ENCODE results near the gene IDH3B.

The IDH3B gene

GRCh38 chr20:2656471-2657117 lies 7.4 kb downstream of the IDH3B start:
- Histone ChIP-seq H3K27ac (no peak overlapping the region), H3K9ac (peak overlapping the region in 10 of 11 experiments; percentile 4 to 97 (median 70); a peak in 10 of 22 replicates), H3K4me1 (peaks cover 26 to 73% (median 56%) of the 10 kb centered on the region in 10 experiments), H3K27me3 (no peaks in the 10 kb centered on the region), H3K4me2 (peak overlapping the region; percentile 72 to 99 (median 97); a peak in 17 of 22 replicates), H3K9me3 (replicated peaks in 1 of 11) (no peaks in the 10 kb centered on the region), H3K4me3 (peak overlapping the region in 2 of 10 experiments; percentile 95 to 96; a peak in 3 of 20 replicates), H3K36me3 (peaks cover 77 to 87% (median 86%) of the 10 kb centered on the region in 11 experiments), H4K20me1 (peaks cover 37 to 91% (median 83%) of the 10 kb centered on the region in 11 experiments; a peak in 21 of 22 replicates)
- TF ChIP-seq Cebpa-rat (IDR thresholded peaks at IDR 0.05): no peak

- Histone ChIP-seq H3K36me3 (peaks cover 66 to 77% (median 76%) of the 10 kb centered on the region in 11 experiments), H3K4me1 (peaks cover 35 to 75% (median 61%) of the 10 kb centered on the region in 10 experiments), H3K27ac (no peak overlapping the region), H4K20me1 (peaks cover 37 to 81% (median 79%) of the 10 kb centered on the region in 11 experiments; a peak in 21 of 22 replicates), H3K27me3 (no peaks in the 10 kb centered on the region), H3K9me3 (replicated peaks in 1 of 11) (no peaks in the 10 kb centered on the region), H3K9ac (peak overlapping the region in 10 of 11 experiments; percentile 36 to 99 (median 91); a peak in 16 of 22 replicates), H3K4me3 (peak overlapping the region in 8 of 10 experiments; percentile 84 to 100 (median 94); a peak in 15 of 20 replicates), H3K4me2 (peak overlapping the region; percentile 88 to 99 (median 97); a peak in 21 of 22 replicates)
- no peak for TF ChIP-seq Cebpa-rat (IDR thresholded peaks at IDR 0.05)
Measured at GRCh38 chr20:2655331-2656116, 8.5 kb downstream of the IDH3B start.

- TF ChIP-seq Cebpa-rat (IDR thresholded peaks at IDR 0.05): no peak
- H3K27ac ChIP-seq: peak overlapping the region in 3 of 11 experiments; percentile 85 to 99 (median 96); a peak in 3 of 22 replicates
- H3K4me3 ChIP-seq: peak overlapping the region in 8 of 10 experiments; percentile 84 to 100 (median 94); a peak in 17 of 20 replicates
- peak overlapping the region; percentile 84 to 99 (median 92); a peak in 21 of 22 replicates for H3K9ac ChIP-seq
- H3K36me3 ChIP-seq: peaks cover 59 to 70% (median 69%) of the 10 kb centered on the region in 11 experiments
- H3K27me3 ChIP-seq: no peaks in the 10 kb centered on the region
- no peaks in the 10 kb centered on the region for H3K9me3 ChIP-seq (replicated peaks in 1 of 11)
- H3K4me1 ChIP-seq: peaks cover 38 to 72% (median 64%) of the 10 kb centered on the region in 10 experiments
- H4K20me1 ChIP-seq: peaks cover 37 to 74% (median 72%) of the 10 kb centered on the region in 11 experiments; a peak in 21 of 22 replicates
- peak overlapping the region; percentile 88 to 99 (median 97) for H3K4me2 ChIP-seq
Measured at GRCh38 chr20:2654831-2655230, 9.2 kb downstream of the IDH3B start.

- H3K9ac ChIP-seq: peak overlapping the region; percentile 84 to 99 (median 92)
- H3K27ac ChIP-seq: peak overlapping the region in 7 of 11 experiments; percentile 81 to 99 (median 94); a peak in 6 of 22 replicates
- TF ChIP-seq Cebpa-rat (IDR thresholded peaks at IDR 0.05): no peak
- no peaks in the 10 kb centered on the region for H3K9me3 ChIP-seq (replicated peaks in 1 of 11)
- H3K4me2 ChIP-seq: peak overlapping the region; percentile 88 to 99 (median 97)
- H3K27me3 ChIP-seq: no peaks in the 10 kb centered on the region
- H3K36me3 ChIP-seq: peaks cover 55 to 65% (median 65%) of the 10 kb centered on the region in 11 experiments
- H3K4me3 ChIP-seq: peak overlapping the region; percentile 81 to 100 (median 94)
- peaks cover 37 to 69% (median 68%) of the 10 kb centered on the region in 11 experiments; a peak in 21 of 22 replicates for H4K20me1 ChIP-seq
- peaks cover 38 to 71% (median 63%) of the 10 kb centered on the region in 10 experiments for H3K4me1 ChIP-seq
Measured at GRCh38 chr20:2654384-2654822, 9.6 kb downstream of the IDH3B start.

- TF ChIP-seq Cebpa-rat (IDR thresholded peaks at IDR 0.05): no peak
- peak overlapping the region; percentile 11 to 99 (median 93); a peak in 21 of 22 replicates for H3K27ac ChIP-seq
Measured at GRCh38 chr20:2653556-2654383, 10.2 kb downstream of the IDH3B start.

DNA sequence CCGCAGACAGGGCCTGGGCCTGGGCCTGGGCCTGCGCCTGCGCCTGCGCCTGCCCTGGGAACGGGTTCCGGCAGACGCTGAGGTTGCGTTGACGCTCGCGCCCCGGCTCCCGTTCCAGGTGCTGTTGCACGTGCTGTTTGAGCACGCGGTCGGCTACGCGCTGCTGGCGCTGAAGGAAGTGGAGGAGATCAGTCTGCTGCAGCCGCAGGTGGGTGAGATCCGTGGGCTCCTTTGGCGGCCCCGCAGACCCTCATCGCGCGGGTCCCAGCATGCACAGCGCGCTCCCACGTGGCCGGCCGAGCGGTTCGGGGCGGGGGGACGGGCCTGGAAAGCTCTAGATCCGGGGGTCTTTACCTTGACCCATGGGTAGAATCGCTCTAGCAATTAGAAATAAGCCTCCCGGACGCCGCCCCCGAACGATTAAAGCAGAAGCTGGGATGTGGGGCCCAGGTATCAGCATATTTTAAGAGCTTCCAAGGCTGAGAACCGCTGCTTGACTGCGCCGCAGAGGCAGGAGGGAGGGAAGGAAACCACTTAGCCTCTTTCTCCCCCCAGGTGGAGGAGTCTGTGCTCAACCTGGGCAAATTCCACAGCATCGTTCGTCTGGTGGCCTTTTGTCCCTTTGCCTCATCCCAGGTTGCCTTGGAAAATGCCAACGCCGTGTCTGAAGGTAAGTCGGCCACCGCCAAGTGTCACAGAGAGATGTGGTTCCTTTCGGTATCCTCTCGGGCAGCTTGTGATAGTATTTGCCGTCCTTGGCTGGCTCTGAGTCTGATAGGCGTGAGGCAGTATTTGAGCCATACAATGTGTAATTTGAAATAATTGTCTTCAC lies 11.1 kb downstream of the IDH3B start:
- H3K9me3 ChIP-seq (replicated peaks in 1 of 11): no peaks in the 10 kb centered on the region
- H3K9ac ChIP-seq: peak overlapping the region; percentile 84 to 99 (median 92)
- peak overlapping the region; percentile 88 to 99 (median 97) for H3K4me2 ChIP-seq
- peak overlapping the region; percentile 81 to 100 (median 94) for H3K4me3 ChIP-seq
- peak overlapping the region; percentile 51 to 99 (median 93); a peak in 21 of 22 replicates for H3K27ac ChIP-seq
- no peak for TF ChIP-seq Cebpa-rat (IDR thresholded peaks at IDR 0.05)
- H3K27me3 ChIP-seq: no peaks in the 10 kb centered on the region
- peaks cover 40 to 51% (median 50%) of the 10 kb centered on the region in 11 experiments for H3K36me3 ChIP-seq
- peaks cover 38 to 57% (median 52%) of the 10 kb centered on the region in 10 experiments for H3K4me1 ChIP-seq
- H4K20me1 ChIP-seq: peaks cover 31 to 55% (median 54%) of the 10 kb centered on the region in 11 experiments; a peak in 21 of 22 replicates

More at GRCh38 chr20:2653556-2654383, 10.2 kb downstream of the IDH3B start:
- Histone ChIP-seq H3K27me3 (no peaks in the 10 kb centered on the region), H3K4me3 (peak overlapping the region; percentile 81 to 100 (median 94)), H3K9ac (peak overlapping the region; percentile 84 to 99 (median 92)), H3K36me3 (peaks cover 49 to 59% (median 58%) of the 10 kb centered on the region in 11 experiments), H3K4me2 (peak overlapping the region; percentile 88 to 99 (median 97)), H3K4me1 (peaks cover 38 to 66% (median 59%) of the 10 kb centered on the region in 10 experiments), H4K20me1 (peaks cover 37 to 63% (median 62%) of the 10 kb centered on the region in 11 experiments; a peak in 21 of 22 replicates), H3K9me3 (replicated peaks in 1 of 11) (no peaks in the 10 kb centered on the region)
